Mammary epithelial cell (primary cell): ENCODE results near the gene CHD9.

Experiments
- EZH2 ChIP-seq: IDR thresholded peaks from 2 replicates; pipeline ENCODE4 v1.6.1; 2012; ENCODE audit warnings: low read length, inconsistent platforms, borderline replicate concordance
- TF ChIP-seq, protein P1 (sequence below), 2 donors: IDR thresholded peaks in 1 of 2; conservative IDR thresholded peaks in 1 of 2; 2 replicates each; pipeline ENCODE4 v1.5.1; 2011 to 2012; ENCODE audit warnings: inconsistent platforms in 2 of 2, low read length in 2 of 2, mild to moderate bottlenecking in 2 of 2, control low read depth in 1 of 2, low read depth in 1 of 2; ENCODE audit not compliant: insufficient read depth in 1 of 2; ENCODE audit errors: extremely low read depth in 1 of 2

GRCh38 chr16:53232826-53233529 lies 178.2 kb downstream of the CHD9 start:
- TF ChIP-seq, protein P1, sequence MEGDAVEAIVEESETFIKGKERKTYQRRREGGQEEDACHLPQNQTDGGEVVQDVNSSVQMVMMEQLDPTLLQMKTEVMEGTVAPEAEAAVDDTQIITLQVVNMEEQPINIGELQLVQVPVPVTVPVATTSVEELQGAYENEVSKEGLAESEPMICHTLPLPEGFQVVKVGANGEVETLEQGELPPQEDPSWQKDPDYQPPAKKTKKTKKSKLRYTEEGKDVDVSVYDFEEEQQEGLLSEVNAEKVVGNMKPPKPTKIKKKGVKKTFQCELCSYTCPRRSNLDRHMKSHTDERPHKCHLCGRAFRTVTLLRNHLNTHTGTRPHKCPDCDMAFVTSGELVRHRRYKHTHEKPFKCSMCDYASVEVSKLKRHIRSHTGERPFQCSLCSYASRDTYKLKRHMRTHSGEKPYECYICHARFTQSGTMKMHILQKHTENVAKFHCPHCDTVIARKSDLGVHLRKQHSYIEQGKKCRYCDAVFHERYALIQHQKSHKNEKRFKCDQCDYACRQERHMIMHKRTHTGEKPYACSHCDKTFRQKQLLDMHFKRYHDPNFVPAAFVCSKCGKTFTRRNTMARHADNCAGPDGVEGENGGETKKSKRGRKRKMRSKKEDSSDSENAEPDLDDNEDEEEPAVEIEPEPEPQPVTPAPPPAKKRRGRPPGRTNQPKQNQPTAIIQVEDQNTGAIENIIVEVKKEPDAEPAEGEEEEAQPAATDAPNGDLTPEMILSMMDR (conservative IDR thresholded peaks at IDR 0.05 in 1 of 2, IDR thresholded peaks at IDR 0.05 in 1 of 2; ENCODE audit: extremely low read depth in 1 of 2, insufficient read depth in 1 of 2, low read depth in 1 of 2, low read length in 2 of 2): no peak
- TF ChIP-seq EZH2: no peak
